Fibroblast of mammary gland (primary cell): ENCODE data around the gene SLX9.

ENCODE experiments used
- DNase-seq: peaks from one replicate; pipeline ENCODE4 v3.0.0-alpha.2; 2010; ENCODE audit warnings: low read depth
- H3K4me3 ChIP-seq: 2 replicates; pipeline ENCODE4 v1.5.1; 2011; ENCODE audit warnings: low read depth, mild to moderate bottlenecking, low read length, moderate library complexity; ENCODE audit not compliant: control insufficient read depth
- TF ChIP-seq, protein P1 (sequence below): conservative IDR thresholded peaks from 2 replicates; pipeline ENCODE4 v1.5.1; 2011; ENCODE audit warnings: low read depth, low read length, inconsistent platforms; ENCODE audit not compliant: control insufficient read depth, insufficient read depth

The SLX9 gene

DNA sequence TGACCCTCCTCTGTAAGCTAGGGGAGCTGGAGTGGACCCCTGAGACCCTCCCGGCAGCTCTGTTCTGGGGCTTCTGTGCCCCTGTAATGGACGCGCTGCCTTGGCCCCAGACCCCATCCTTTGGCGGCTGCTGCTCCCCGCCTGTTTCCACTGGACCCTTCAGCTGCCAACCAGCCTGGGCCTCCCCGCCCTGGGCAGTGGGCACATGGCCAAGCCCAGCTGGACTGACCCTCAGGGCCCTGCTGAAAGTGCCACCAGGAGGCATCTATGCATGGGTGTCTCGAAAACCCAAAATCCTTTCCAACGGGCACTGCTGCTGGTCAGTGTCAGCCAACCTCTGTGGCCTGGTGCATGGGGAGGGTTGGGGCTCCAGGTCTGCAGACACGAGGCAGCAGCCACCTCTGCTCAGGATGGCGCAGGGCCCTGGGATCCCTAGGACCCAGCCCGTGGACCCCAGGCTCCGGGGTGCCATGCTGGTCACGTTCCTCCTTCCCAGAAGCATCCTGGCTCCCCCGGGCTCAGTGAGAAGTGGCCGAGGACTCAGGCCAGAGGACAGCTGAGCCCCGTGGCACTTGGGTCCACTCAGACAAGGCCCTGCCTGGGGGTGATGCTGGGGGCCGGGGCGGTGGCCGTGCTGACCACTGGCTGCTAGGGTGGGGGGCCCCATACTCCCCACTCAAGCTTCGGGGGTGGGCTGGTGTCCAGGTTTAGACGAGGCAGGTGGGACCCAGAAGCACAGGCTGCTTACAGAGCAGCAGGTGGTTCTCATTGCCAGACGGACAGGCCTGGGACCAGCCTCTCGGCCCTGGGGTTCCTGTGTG, 46.9 kb downstream of the SLX9 start:
- no peak overlapping the region for H3K4me3 ChIP-seq
- TF ChIP-seq, protein P1, sequence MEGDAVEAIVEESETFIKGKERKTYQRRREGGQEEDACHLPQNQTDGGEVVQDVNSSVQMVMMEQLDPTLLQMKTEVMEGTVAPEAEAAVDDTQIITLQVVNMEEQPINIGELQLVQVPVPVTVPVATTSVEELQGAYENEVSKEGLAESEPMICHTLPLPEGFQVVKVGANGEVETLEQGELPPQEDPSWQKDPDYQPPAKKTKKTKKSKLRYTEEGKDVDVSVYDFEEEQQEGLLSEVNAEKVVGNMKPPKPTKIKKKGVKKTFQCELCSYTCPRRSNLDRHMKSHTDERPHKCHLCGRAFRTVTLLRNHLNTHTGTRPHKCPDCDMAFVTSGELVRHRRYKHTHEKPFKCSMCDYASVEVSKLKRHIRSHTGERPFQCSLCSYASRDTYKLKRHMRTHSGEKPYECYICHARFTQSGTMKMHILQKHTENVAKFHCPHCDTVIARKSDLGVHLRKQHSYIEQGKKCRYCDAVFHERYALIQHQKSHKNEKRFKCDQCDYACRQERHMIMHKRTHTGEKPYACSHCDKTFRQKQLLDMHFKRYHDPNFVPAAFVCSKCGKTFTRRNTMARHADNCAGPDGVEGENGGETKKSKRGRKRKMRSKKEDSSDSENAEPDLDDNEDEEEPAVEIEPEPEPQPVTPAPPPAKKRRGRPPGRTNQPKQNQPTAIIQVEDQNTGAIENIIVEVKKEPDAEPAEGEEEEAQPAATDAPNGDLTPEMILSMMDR, result no peak
- DNase-seq, result no peak

DNA sequence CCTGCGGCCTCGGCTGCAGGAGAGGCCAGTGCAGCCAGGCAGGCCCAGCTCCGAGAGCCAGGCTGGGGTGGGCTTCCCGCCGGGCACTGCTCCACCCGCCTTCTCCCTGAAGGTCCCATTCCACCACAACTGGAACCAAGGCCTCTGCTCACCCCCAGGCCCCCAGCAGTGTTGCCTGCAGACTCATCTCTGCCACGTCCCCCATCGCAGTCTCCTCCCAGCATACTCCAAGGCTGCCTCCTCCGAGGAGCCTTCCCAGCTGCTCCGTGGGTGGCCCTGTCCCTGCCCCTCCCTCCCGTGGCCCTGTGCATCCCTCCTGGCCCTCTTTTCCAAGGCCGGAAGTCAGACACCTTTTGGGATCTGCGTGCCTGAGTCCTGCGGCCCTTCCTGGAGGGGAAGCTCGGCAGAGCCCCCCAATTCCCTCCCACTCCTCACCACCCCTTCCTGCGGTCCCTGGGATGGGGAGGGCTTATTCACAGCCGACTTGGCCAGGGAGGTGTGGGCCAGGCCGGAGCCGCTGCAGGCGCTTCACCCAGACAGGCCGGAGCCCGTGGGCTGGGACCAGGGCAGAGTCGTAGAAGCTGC, 47.6 kb downstream of the SLX9 start:
- TF ChIP-seq, protein P1, result no peak
- DNase-seq, result no peak
- no peak overlapping the region for H3K4me3 ChIP-seq

DNA sequence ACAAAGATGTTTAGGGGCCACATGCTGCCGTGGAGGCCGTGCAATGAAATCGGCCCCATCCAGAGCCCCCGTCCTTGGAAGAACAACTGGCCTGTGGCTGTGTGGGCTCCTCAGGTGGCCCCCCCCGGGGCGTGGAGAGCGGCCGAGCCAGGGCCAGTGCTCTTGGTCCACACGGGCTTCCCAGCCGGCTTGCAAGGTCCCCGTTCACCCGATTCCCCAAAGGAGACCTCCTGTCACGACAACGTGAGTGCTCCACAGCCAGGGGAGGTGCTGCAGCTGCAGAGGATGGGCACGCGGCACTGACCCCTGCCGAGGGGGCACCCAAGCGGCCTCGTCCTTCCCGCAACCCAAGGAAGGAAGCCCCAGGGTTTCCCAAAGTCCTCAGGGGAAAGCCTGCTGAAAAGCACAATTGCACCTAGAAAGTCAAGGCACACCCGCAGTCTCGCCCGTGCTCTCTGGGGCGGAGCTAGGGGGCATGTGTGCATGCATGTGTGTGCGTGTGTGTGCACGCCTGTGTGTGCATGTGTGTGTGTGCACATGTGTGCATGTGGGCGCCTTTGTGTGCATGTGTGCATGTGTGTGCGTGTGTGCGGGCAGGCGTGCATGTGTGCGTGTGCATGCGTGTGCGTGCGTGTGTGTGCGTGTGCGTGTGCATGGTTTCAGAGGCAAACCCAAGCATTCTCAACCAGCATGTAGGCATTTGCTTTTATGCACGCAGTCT, 48.2 kb downstream of the SLX9 start:
- no peak overlapping the region for H3K4me3 ChIP-seq
- TF ChIP-seq, protein P1, result no peak
- DNase-seq, result no peak

DNA sequence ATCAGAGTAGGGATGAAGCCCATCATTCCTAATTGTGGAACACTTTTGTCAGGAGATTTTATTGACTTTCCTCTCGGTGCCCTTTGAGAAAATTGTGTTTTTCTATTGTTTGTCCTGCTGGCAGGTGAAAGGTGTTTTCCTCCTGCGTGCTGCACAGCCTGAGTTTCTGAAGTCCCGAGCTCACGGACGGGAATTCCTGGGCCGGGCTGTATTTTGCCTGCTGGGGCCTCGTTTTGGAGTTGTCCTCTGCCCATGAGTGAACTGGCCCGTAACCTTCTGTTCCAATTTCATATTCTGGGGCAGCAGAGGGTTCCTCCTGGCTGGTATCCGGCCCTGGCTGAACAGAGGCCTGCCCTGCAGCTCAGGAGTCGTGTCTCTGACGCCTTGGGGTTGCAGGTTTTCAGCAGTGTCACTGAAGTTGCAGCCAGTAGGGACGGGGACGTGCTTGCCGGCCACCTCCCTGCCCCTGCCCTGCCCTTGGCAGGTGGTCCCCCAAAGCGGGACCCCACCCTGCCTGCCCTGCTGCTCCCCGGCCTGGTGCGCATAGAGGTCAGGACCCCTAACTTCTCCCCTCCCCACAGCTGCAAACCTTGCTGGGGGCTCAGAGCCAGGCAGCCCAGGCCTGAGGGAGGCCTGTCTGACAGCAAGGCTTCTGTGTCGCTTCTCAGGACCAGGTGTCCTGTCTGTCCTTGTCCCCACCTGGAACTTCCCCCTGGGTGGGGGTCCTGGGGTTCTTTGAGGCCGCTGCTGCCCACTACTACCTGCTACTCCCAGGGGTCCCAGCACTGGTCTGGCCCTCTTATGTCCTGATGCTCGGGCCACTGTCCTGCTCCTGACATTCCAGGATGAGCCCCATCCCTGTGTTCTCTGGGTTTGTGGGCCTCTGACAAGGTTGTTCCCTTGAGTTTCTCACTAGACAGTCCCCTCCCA, 49.0 kb downstream of the SLX9 start:
- no peak for DNase-seq
- no peak overlapping the region for H3K4me3 ChIP-seq
- TF ChIP-seq, protein P1, result no peak

DNA sequence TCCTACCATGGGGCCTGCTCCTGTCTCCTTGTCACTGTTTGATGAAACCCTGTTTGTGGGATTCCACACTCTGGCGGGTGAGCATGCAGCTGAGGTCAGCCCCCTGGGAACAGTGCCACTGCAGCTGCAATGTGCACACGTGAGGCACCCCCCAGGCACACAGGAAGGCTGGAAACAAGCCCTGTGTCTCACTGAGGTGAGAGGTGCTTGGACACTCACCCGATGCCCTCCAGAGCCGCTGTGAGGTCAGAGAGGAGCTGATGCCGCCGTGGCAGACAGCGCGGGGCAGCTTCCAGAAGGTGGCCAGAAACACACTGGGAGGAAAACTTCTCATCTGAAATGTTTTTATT, 49.7 kb downstream of the SLX9 start:
- DNase-seq, result peak; percentile 15
- H3K4me3 ChIP-seq, result no peak overlapping the region
- TF ChIP-seq, protein P1, result no peak
